ENCODE results near the gene USP7.

Gene USP7

DNA sequence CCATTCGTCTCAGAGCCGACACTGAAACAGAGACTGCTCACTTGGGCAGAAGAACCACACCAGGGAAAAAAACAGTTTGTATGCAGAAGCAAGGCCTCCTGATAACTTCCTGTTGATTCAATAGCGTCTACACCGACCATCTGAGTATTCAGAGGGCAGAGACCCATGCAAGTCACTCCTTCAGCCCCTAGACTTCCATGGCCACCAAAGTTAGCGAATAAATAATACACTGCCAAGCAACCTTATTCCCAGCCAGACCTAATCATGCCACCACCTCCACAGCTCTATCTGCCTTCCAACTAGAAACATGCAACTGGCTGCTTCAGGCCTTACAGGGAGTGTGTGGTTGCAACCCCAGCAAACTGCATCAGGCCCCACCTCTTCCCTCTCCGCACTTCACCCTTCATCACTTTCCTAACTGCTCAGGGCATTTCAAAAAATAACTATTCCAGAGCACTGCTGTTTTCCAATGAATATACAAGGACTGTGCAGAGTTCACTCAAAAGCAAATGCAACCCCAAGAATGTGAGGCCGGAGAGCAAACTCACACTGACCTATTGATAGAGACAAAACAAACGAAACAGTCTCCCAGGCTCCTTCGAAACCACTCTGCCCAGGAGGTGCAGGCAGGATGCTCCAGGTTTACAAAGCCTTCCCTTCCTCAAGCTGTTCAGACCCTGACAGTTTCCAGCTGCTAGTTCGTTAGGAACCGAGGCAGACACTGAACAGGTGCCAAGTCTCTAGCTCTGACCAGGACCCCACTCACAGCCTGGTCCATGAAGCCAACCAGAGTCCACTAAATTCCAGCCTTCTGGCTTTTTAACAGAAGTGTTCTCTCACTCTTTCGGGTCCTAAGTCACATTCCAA is 3.6 kb downstream of the USP7 start:
- no peaks in the 10 kb centered on the region for H3K27me3 ChIP-seq
- H3K9me3 ChIP-seq = no peaks in the 10 kb centered on the region
- TF ChIP-seq, protein P1, sequence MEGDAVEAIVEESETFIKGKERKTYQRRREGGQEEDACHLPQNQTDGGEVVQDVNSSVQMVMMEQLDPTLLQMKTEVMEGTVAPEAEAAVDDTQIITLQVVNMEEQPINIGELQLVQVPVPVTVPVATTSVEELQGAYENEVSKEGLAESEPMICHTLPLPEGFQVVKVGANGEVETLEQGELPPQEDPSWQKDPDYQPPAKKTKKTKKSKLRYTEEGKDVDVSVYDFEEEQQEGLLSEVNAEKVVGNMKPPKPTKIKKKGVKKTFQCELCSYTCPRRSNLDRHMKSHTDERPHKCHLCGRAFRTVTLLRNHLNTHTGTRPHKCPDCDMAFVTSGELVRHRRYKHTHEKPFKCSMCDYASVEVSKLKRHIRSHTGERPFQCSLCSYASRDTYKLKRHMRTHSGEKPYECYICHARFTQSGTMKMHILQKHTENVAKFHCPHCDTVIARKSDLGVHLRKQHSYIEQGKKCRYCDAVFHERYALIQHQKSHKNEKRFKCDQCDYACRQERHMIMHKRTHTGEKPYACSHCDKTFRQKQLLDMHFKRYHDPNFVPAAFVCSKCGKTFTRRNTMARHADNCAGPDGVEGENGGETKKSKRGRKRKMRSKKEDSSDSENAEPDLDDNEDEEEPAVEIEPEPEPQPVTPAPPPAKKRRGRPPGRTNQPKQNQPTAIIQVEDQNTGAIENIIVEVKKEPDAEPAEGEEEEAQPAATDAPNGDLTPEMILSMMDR (IDR thresholded peaks at IDR 0.05) = no peak
- H3K36me3 ChIP-seq = no peaks in the 10 kb centered on the region
- H3K27ac ChIP-seq = peak overlapping the region in 1 of 2 donors; percentile 46
- H3K4me3 ChIP-seq = no peak overlapping the region
- H3K4me1 ChIP-seq = peaks cover 0 to 79% (median 65%) of the 10 kb centered on the region in 4 donors
- intact Hi-C loops (cut with DNase I; ENCODE audit: low total_unique reads) = loop anchor here (5.0 to 10.0 kb wide), 3 partner anchors 95 to 155 kb away; partner anchors contain the start of genes CARHSP1 and HAPSTR1
- peak in 1 of 2 donors; percentile 48 for DNase-seq

DNA sequence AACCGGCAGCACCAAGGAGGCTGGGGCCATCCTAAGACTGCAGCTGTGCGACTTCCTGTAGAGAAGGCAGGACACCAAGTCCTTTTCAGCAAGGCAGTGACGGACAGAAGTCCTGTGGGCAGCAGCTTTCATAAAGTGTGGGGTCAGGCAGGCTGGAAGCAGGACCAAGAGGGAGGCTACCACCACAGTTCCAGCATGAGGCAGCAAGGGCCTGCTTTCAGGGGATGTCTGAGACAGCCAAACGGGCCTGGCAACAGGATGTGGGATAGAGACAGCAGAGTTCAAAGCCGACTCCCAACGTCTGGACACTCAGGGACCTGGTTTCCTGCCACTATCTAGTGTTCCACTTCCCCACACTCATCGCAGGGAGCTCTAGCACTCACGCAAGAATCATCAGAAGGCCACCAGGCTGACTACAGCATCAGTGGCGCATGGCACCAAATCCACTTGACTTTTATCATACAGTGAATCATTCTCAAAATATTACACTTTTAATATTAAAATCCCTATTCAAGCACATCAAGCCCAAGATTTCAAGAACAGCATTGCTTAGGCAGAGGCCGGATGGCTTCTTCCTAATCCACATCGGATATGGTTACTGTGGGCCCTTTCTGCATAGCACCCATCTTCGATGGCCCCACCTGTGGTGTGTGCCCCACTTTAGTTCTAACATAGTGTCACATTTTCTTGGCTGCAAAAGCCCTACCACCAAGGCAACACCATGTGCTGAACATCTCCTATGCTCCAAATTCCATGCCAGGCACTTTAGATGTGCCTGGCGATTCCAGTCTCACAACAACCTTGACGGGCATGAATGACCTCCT is 5.2 kb downstream of the USP7 start:
- Histone ChIP-seq H3K4me3 (no peak overlapping the region), H3K27me3 (no peaks in the 10 kb centered on the region), H3K9me3 (no peaks in the 10 kb centered on the region), H3K4me1 (peaks cover 0 to 85% (median 62%) of the 10 kb centered on the region in 4 donors), H3K27ac (peak overlapping the region in 1 of 2 donors; percentile 43), H3K36me3 (no peaks in the 10 kb centered on the region)
- DNase-seq = peak in 1 of 2 donors; percentile 33
- TF ChIP-seq, protein P1 (IDR thresholded peaks at IDR 0.05) = no peak
- intact Hi-C loops (cut with DNase I; ENCODE audit: low total_unique reads) = no loop called here

DNA sequence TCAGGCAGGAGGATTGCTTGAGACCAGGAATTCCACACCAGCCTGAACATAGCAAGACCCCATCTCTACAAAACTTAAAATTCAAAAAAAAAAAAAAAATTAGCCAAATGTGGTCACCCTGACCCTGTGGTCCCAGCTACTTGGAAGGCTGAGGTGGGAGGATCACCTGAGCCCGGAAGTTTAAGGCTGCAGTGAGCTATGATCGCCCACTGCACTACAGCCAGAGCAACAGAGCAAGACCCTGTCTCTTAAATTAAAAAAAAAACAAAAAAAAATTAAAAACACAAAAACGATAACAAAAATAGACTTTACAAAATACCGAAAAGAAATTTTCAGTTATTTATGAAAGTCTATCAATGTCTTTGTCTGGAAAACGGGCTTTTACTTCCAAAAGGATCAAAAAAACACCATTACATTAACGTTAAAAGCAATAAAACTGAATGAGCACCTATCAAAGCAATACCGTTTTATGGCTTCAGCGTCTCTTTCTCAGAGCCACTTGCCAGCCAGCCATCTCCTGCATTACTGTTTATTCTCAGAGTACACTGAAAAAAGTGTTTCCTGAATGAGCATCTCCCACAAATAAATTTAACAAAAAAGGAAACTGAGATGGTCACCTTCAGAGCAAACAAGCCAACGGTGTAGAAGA is 6.1 kb downstream of the USP7 start:
- peaks cover 0 to 92% (median 66%) of the 10 kb centered on the region in 4 donors for H3K4me1 ChIP-seq
- H3K27me3 ChIP-seq = no peaks in the 10 kb centered on the region
- TF ChIP-seq, protein P1 (IDR thresholded peaks at IDR 0.05) = no peak
- DNase-seq = no peak
- H3K36me3 ChIP-seq = no peaks in the 10 kb centered on the region
- H3K9me3 ChIP-seq = no peaks in the 10 kb centered on the region
- H3K27ac ChIP-seq = peak overlapping the region in 1 of 2 donors; percentile 43
- intact Hi-C loops (cut with DNase I; ENCODE audit: low total_unique reads) = no loop called here
- no peak overlapping the region for H3K4me3 ChIP-seq

DNA sequence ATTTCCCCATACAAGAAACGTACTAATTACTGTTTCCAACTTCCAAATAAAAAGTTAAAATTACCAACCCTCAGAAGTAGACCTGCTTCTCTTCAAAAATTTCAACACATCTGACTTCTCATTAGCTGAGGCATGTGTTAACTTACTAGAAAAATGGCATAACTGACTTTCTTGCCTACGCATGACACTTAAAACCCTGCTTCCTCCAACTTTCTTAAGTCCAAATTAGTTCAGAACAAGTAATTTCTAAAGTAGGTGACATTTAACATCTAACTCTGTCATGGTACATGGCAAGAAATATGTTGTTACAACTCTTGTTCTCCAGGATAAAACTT is 6.7 kb downstream of the USP7 start:
- Histone ChIP-seq H3K36me3 (no peaks in the 10 kb centered on the region), H3K27ac (no peak overlapping the region), H3K4me3 (no peak overlapping the region), H3K27me3 (no peaks in the 10 kb centered on the region), H3K4me1 (peaks cover 0 to 93% (median 66%) of the 10 kb centered on the region in 4 donors), H3K9me3 (no peaks in the 10 kb centered on the region)
- intact Hi-C loops (cut with DNase I; ENCODE audit: low total_unique reads) = no loop called here
- TF ChIP-seq, protein P1 (IDR thresholded peaks at IDR 0.05) = no peak
- no peak for DNase-seq

DNA sequence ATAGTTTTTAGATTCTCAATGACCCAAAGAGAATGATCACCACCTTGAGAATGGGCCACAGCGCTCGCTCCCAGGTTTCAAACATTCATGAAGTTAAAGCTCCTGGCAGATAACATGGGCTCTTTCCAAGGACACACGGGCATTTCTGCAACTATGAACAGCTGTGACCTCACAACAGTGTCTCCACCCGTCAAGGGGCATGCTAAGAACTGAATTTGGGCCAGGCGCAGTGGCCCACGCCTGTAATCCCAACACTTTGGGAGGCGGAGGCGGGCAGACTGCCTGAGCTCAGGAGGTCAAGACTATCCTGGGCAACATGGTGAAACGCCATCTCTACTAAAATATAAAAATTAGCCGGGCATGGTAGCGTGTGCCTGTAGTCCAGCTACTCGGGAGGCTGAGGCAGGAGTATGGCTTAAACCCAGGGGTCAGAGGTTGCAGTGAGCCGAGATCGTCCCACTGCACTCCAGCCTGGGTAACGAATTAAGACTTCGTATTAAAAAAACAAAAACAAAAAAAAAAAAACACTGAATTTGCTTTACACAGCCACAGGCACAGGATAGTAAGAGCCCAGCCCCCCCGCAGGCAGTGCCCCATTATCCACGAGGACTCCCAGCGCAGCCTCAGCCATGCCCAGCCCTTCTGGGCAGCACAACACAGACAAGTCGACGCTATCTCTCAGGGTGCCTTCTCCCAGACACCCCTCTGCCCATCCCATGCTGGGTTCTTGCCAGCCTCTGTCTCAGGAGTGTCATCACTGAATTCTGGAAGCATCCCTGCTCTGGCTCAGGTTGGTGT is 7.2 kb downstream of the USP7 start:
- Histone ChIP-seq H3K36me3 (no peaks in the 10 kb centered on the region), H3K27ac (no peak overlapping the region), H3K9me3 (no peaks in the 10 kb centered on the region), H3K4me3 (no peak overlapping the region), H3K4me1 (peaks cover 0 to 93% (median 65%) of the 10 kb centered on the region in 4 donors), H3K27me3 (no peaks in the 10 kb centered on the region)
- intact Hi-C loops (cut with DNase I; ENCODE audit: low total_unique reads) = no loop called here
- TF ChIP-seq, protein P1 (IDR thresholded peaks at IDR 0.05) = no peak
- peak in 1 of 2 donors; percentile 40 for DNase-seq

All from tibial artery (tissue), 4 donors.